HEK293T (cell line): ENCODE results near the gene GNB3.

ENCODE experiments used
- CTCF ChIA-PET: fragments of 350-600 bp; formaldehyde crosslinking; extraction: SDS; loops from one replicate; lab custom pipeline; 2021; ENCODE audit warnings: antibody characterized with exemption, inconsistent platforms; lab: Yijun Ruan, JAX
- POLR2A ChIA-PET: fragments of 350-600 bp; formaldehyde crosslinking; extraction: SDS; loops from one replicate; lab custom pipeline; 2020; ENCODE audit warnings: antibody characterized with exemption, inconsistent platforms; lab: Yijun Ruan, JAX
- DNase-seq: peaks from one replicate; pipeline ENCODE4 v3.0.0; 2012; ENCODE audit warnings: mixed read lengths; ENCODE audit errors: extremely low spot score
- ARNT ChIP-seq: fragments of 450-650 bp; IDR thresholded peaks from 2 replicates; pipeline ENCODE4 v1.6.1; 2017; ENCODE audit warnings: mild to moderate bottlenecking
- BHLHE40 ChIP-seq: fragments of 450-650 bp; IDR thresholded peaks from 2 replicates; pipeline ENCODE4 v1.6.1; 2016; ENCODE audit warnings: mild to moderate bottlenecking, moderate library complexity, borderline replicate concordance
- CTBP1 ChIP-seq: fragments of 450-650 bp; IDR thresholded peaks from 2 replicates; pipeline ENCODE4 v1.6.1; 2016; ENCODE audit warnings: borderline replicate concordance
- ELF4 ChIP-seq: fragments of 450-650 bp; IDR thresholded peaks from 2 replicates; pipeline ENCODE4 v1.6.1; 2017; ENCODE audit warnings: antibody characterized with exemption
- FOXA1 ChIP-seq: fragments of 450-650 bp; IDR thresholded peaks from 2 replicates; pipeline ENCODE4 v1.6.1; 2016; ENCODE audit warnings: mild to moderate bottlenecking
- FOXK2 ChIP-seq: fragments of 450-650 bp; IDR thresholded peaks from 2 replicates; pipeline ENCODE4 v1.6.1; 2016; ENCODE audit warnings: mild to moderate bottlenecking
- FOXM1 ChIP-seq: fragments of 450-650 bp; IDR thresholded peaks from 2 replicates; pipeline ENCODE4 v1.6.1; 2017; ENCODE audit warnings: mild to moderate bottlenecking, borderline replicate concordance
- HDGF ChIP-seq: fragments of 450-650 bp; IDR thresholded peaks from 2 replicates; pipeline ENCODE4 v1.6.1; 2017; ENCODE audit warnings: antibody characterized with exemption, borderline replicate concordance
- L3MBTL2 ChIP-seq: fragments of 450-650 bp; conservative IDR thresholded peaks from 2 replicates; pipeline ENCODE4 v1.6.1; 2016; ENCODE audit warnings: mild to moderate bottlenecking
- LEF1 ChIP-seq: fragments of 450-650 bp; IDR thresholded peaks from 2 replicates; pipeline ENCODE4 v1.6.1; 2017; ENCODE audit warnings: mild to moderate bottlenecking, borderline replicate concordance
- NFRKB ChIP-seq: fragments of 450-650 bp; IDR thresholded peaks from 2 replicates; pipeline ENCODE4 v1.6.1; 2016; ENCODE audit warnings: mild to moderate bottlenecking, moderate library complexity
- SP1 ChIP-seq: fragments of 450-650 bp; IDR thresholded peaks from 2 replicates; pipeline ENCODE4 v1.6.1; 2017
- SUZ12 ChIP-seq: fragments of 450-650 bp; IDR thresholded peaks from 2 replicates; pipeline ENCODE4 v1.6.1; 2016; ENCODE audit warnings: mild to moderate bottlenecking
- TARDBP ChIP-seq: fragments of 450-650 bp; IDR thresholded peaks from 2 replicates; pipeline ENCODE4 v1.6.1; 2016
- ZNF384 ChIP-seq: fragments of 450-650 bp; IDR thresholded peaks from 2 replicates; pipeline ENCODE4 v1.6.1; 2016
- TF ChIP-seq, protein P1 (sequence below): fragments of 450-650 bp; IDR thresholded peaks from 2 replicates; pipeline ENCODE4 v1.6.1; 2016

GNB3 gene

DNA sequence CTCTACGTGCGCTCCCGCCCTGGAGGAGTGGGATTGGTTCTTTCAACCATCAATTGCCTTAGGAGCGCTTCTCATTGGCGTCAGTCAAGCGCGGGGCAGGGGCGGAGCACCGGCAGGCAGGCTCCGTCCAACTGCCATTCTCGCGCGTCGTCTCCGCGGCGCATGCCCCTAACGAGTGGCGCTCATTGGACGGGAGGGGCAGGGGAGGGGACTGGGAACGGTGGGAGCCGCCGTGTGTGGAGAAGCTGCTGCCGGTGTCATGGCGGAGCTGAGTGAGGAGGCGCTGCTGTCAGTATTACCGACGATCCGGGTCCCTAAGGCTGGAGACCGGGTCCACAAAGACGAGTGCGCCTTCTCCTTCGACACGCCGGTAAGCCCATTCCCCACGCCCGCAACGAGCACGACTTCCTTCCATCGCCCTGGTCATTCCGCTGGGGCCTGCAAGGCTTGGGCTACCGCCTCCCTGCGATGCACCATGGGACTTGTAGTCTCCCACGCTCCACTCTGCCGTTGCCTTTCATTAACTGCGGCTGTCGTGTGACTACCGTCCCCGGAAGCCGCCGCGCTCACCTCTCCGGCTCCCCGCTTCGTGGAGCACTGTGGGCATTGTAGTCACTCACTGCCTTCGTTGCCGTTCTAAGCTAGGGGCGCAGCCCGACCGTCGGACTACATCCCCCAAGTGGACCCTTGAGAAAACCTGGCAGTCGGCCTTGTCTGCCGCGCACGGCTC, 11.4 kb downstream of the GNB3 start, which contains the start of gene USP5:
USP5 (plus strand) TSS at position 230 of the 730 bp plus-strand sequence; CDS start at position 260, 30 bp downstream.
- peak; percentile 94 for DNase-seq
- ChIA-PET CTCF (interaction anchor here (0.7 to 3.9 kb wide), 11 partner anchors 16 to 238 kb away, joined by 3 to 28 read pairs (median 4); partner anchors contain the start of genes MLF2, RNU7-1 and SPSB2), POLR2A (interaction anchor here (0.5 to 5.5 kb wide), 37 partner anchors 9 to 381 kb away, joined by 3 to 214 read pairs (median 5); partner anchors contain the start of genes C12orf57, COPS7A, GNB3 and GPR162)
- TF ChIP-seq ZNF384 = no peak
- 0 out of 2 replicates have a peak, but pooled peaks have one; percentile 45 for TF ChIP-seq HDGF
- no peak for TF ChIP-seq NFRKB
- TF ChIP-seq ARNT = no peak
- no peak for TF ChIP-seq BHLHE40
- TF ChIP-seq CTBP1 = no peak
- TF ChIP-seq L3MBTL2 = peak; percentile 83
- peak; percentile 99 for TF ChIP-seq SUZ12
- peak; percentile 100 for TF ChIP-seq ELF4
- TF ChIP-seq LEF1 = no peak
- no peak for TF ChIP-seq FOXK2
- no peak for TF ChIP-seq TARDBP
- TF ChIP-seq, protein P1, sequence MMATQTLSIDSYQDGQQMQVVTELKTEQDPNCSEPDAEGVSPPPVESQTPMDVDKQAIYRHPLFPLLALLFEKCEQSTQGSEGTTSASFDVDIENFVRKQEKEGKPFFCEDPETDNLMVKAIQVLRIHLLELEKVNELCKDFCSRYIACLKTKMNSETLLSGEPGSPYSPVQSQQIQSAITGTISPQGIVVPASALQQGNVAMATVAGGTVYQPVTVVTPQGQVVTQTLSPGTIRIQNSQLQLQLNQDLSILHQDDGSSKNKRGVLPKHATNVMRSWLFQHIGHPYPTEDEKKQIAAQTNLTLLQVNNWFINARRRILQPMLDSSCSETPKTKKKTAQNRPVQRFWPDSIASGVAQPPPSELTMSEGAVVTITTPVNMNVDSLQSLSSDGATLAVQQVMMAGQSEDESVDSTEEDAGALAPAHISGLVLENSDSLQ = peak; percentile 98

DNA sequence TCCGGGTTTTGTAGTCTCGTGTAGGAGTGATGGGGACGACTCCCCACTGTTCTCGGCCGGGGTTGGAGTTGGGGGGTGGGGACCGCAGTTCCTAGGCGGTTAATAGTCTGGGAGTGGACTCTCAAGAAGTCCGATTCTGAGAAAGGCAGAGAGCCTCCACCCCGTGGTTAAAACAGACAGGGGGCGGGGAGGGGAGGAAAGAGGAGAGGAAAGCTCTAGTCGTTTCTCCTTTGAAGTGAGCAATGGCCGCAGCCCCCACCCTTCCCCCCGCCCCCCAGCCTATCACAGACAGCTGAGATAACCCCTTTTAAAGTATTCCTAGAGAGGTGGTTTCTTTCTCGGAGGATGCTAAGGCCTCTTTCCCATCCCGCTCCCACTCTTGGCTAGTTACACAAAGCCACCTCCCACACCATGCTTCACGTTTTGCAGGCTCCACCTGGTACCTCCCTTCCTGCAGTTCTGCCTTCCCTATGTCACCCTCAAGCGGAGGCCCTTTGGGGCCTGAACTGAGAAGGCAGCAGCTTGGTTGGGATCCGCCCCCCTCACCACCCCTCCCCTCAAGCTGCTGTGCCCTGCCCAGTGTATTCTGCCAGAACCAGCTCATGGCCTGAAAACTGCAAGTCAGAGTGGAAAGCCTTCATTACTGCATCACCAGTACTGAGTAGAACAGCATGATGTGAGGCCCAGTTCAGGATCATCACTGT, 12.1 kb downstream of the GNB3 start:
- no peak for TF ChIP-seq ZNF384
- no peak for TF ChIP-seq SP1
- no peak for TF ChIP-seq FOXA1
- TF ChIP-seq LEF1 = no peak
- no peak for TF ChIP-seq ELF4
- no peak for TF ChIP-seq CTBP1
- no peak for TF ChIP-seq L3MBTL2
- no peak for TF ChIP-seq TARDBP
- TF ChIP-seq ARNT = no peak
- no peak for TF ChIP-seq FOXK2
- no peak for TF ChIP-seq SUZ12
- TF ChIP-seq, protein P1 = no peak
- TF ChIP-seq BHLHE40 = no peak
- TF ChIP-seq HDGF = no peak
- TF ChIP-seq NFRKB = no peak
- no peak for TF ChIP-seq FOXM1
- CTCF ChIA-PET = interaction anchor here (0.7 to 3.9 kb wide), 7 partner anchors 16 to 239 kb away, joined by 3 to 28 read pairs (median 4); partner anchors contain the start of genes RNU7-1 and SPSB2
- DNase-seq = no peak
- POLR2A ChIA-PET = interaction anchor here (0.5 to 5.5 kb wide), 19 partner anchors 9 to 239 kb away, joined by 3 to 214 read pairs (median 9); partner anchors contain the start of genes C12orf57, COPS7A, GNB3 and GPR162

- ChIA-PET POLR2A (interaction anchor here (2.9 to 5.5 kb wide), 6 partner anchors 15 to 130 kb away, joined by 15 to 214 read pairs (median 44); partner anchors contain the start of genes C12orf57, COPS7A, MLF2 and P3H3), CTCF (interaction anchor here (1.1 to 3.9 kb wide), 4 partner anchors 16 to 239 kb away, joined by 3 to 28 read pairs (median 15); partner anchors contain the start of gene SPSB2)
- no peak for DNase-seq
- TF ChIP-seq L3MBTL2 (no peak), ZNF384 (no peak), LEF1 (no peak), CTBP1 (no peak)
Measured at GRCh38 chr12:6853626-6854025, 12.9 kb downstream of the GNB3 start.

- DNase-seq = no peak
- ChIA-PET CTCF (interaction anchor here (0.6 to 3.1 kb wide), 4 partner anchors 15 to 297 kb away, joined by 3 to 28 read pairs (median 4); partner anchors contain the start of gene SPSB2), POLR2A (interaction anchor here (4.0 to 5.5 kb wide), 2 partner anchors 15 to 102 kb away, joined by 51 to 214 read pairs; partner anchors contain the start of genes MLF2, SPSB2 and TPI1)
- TF ChIP-seq ZNF384 (no peak), CTBP1 (no peak), TARDBP (no peak), L3MBTL2 (no peak), SUZ12 (no peak), ELF4 (no peak), FOXM1 (no peak), FOXA1 (no peak), SP1 (no peak), NFRKB (no peak), BHLHE40 (no peak)
Measured at GRCh38 chr12:6854036-6854435, 13.3 kb downstream of the GNB3 start.

GRCh38 chr12:6855322-6855721, 14.6 kb downstream of the GNB3 start:
- TF ChIP-seq ELF4 = no peak
- no peak for TF ChIP-seq NFRKB
- TF ChIP-seq FOXA1 = no peak
- no peak for TF ChIP-seq SUZ12
- CTCF ChIA-PET = interaction anchor here (0.6 to 0.9 kb wide), 2 partner anchors 14 to 17 kb away, joined by 3 to 4 read pairs; partner anchors contain the start of gene SPSB2
- DNase-seq = no peak
- POLR2A ChIA-PET = interaction anchor here (5.5 kb wide), 1 partner anchor 13 kb away, joined by 214 read pairs; the partner anchor contains the start of genes SPSB2 and TPI1

- TF ChIP-seq FOXM1 = no peak
- TF ChIP-seq FOXK2 = no peak
- no peak for TF ChIP-seq L3MBTL2
- no peak for TF ChIP-seq ELF4
- no peak for TF ChIP-seq SUZ12
- no peak for TF ChIP-seq CTBP1
- no peak for TF ChIP-seq LEF1
- TF ChIP-seq ARNT = no peak
- no peak for TF ChIP-seq NFRKB
Measured at GRCh38 chr12:6858799-6859198, 18.1 kb downstream of the GNB3 start.

More at GRCh38 chr12:6858799-6859198, 18.1 kb downstream of the GNB3 start:
- POLR2A ChIA-PET = no interaction called here
- no peak for DNase-seq
- CTCF ChIA-PET = no interaction called here
